ENCODE results near the gene RAB8A.

RAB8A gene

DNA sequence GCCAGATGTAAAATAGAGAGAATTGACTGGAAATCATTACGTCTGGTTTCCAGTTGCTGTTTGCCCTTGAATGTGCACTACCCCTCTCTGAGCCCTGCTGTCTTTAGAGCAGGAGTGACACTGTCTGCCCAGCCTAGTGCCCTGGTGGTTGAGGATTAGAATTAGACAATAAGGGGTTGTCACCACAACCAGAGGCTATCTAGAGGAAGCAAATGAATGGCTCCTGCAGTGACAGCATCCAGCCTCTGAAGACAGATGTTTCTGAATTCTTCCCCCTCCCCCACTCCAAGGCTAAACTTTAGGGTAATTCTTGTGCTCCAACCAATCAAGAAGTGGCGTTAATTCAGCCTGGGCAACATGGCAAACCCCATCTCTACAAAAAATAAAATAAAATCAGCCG, 2.0 kb downstream of the RAB8A start:
- no peak for DNase-seq

DNA sequence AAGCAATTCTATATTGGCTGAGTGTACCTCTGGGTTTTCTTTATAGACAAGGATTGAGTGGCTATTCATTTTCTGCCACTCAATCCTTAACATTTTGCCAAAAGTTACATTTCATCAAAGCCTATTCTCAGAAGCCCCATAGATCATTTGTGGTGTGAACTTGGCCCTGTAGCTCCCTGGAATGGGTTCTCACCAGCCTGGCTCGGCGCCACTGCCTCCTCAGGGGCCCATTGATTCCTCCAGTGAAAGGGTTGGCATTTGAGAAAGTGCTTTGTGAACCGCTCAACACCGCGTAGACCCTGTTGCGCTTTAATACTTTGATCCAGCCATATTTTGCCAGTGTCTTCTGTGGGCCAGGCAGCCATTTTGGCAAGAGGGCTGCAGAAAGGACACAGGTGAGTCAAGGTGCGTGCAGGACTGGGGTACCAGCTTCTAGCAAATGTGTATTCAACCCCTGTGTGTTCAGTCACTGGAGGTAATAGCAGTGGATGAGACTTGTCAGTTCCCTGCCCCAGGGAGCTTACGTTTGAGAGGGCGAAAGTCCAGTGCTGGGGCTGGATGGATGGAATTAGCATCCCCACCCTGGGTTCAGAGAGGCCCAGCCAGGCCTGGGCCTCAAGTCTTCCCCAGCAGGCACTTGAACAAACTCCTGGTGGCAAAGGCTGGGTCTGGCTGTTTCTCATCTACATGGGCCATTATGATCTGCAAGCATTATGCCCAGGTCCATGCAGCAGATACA, 3.8 kb downstream of the RAB8A start:
- DNase-seq: no peak

DNA sequence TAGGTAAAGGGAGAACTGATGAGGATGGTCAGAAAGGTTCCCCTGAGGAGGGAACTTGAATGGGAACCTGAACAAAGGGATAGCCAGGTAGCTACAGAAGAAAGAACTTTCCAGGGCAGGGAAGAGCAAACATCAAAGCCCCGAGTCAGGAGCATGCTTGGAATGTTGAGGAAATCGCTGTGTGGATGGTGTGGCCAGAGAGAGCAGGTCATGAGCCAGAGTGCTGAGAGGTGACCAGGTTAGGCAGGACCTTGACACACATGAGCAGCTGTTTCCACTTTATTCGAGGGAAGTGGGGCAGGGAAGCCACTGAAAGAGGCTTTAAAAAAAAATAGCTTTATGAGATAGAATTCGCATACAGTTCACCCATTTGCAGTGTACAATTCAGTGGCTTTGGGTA, 4.4 kb downstream of the RAB8A start:
- no peak for DNase-seq

GRCh38 chr19:16117594-16118033, 5.9 kb downstream of the RAB8A start:
- no peak for DNase-seq

DNA sequence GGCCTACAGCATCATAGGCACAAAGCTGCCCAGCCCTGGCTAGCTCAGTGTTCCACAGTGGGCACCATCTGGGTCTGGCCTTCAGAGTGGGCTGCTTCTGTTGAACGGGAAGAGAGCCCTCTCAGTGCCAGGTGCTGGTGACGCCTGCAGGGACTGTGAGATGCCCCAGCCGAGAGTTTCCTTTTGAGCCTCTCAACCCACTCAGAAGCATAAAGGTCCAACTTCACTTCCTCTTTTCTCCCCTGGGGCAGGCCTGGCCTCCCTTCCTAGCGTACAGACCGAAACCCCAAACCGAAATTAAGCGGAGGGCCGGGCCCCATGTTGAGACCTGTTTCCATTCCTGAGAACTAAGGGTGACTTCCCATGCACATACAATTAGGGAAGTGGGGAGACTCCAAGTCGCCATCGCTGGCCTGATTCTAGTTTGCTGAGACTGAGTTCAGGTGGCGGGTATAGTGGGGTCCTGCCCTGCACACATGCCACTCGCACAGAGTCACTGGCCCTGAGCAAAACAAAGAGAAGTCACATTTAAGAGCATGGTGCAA, 6.9 kb downstream of the RAB8A start:
- DNase-seq: peak; percentile 77

DNA sequence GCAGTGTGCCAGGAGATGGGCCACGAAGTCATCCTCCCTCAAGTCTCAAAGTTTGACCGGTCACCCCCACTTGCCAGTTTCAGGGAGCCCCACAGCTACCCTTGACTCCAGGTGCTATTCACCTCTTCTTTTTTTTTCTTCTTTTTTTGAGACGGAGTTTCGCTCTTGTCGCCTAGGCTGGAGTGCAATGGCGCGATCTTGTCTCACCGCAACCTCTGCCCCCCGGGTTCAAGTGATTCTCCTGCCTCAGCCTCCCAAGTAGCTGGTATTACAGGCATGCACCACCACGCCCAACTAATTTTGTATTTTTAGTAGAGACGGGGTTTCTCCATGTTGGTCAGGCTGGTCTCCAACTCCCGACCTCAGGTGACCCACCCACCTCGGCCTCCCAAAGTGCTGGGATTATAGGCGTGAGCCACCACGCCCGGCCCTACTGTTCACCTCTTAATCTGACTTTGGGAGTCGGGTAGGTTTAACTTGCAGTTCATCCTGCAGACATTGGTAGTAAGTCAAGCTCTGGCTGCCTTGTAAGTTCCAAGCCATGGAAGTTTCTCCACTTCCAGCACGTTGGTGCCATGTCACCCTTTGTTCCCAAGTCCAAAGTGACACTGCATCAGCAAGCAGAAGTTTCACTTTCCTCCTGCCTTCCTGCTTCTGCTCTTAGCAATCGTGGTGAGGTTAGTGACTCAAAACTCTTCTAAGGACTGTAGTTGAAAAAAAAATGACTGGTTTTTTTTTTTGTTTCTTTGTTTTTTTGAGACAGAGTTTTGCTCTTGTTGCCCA, 7.6 kb downstream of the RAB8A start:
- DNase-seq: peak; percentile 68

GRCh38 chr19:16121141-16121540, 9.5 kb downstream of the RAB8A start:
- DNase-seq: no peak

DNA sequence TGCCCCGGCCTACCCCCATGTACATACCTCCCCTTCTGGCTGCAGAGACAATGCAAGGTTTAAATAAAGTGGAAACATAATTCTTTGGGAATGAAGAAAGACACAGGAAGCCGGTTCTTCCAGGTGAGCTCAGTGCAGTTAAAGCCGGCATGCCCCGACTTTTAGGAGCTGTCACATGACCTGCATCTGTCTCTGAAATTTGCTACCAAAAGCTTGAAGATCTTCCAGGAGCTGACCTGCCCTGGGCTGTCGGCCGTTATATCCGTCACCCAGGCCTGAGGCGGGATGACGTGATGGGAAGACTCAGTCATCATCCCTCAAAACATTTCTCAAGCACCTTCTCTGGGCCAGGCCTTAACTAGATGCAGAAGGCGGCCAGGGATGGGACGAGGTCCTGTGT, 10.3 kb downstream of the RAB8A start:
- no peak for DNase-seq

DNA sequence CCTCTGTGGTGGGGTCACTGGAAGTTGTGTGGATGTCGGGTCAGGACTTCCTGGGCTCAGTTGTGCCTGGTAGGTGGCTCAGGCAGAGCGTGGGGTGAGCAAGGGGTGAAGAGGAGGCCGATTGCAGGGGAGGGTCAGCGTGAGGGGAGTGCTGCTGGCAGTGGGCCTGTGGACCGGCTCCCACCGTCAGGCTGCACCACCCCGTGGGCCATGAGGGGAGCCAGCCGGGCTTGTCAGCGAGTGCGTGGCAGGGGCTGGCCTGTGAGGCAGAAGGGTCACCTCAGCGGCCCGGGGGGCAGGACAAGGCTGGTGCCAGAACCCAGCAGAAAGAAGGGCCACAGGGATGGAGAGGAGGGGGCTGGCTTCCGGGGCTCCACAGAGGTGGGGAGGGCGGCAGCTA, 13.3 kb downstream of the RAB8A start:
- no peak for DNase-seq

GRCh38 chr19:16125737-16126495, 14.2 kb downstream of the RAB8A start:
- DNase-seq: no peak

DNA sequence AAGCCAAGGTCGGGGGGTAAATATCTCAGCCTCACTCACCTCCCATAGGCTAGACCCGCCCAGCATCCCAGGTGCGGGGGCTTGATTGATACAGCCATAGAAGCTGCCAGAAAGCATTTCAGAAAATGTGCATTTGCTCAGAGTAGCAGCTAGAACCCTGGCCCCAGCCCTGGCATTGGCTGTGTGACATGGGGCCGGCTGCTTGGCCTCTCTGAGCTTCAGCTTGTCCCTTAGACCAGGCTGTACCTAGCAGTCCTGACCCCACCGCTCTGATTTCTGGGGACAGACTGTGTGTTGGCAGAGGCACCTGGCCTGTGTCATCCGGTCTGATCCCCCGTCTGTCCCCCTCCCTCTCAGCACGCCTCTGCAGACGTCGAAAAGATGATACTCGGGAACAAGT, 15.4 kb downstream of the RAB8A start:
- DNase-seq: no peak

DNA sequence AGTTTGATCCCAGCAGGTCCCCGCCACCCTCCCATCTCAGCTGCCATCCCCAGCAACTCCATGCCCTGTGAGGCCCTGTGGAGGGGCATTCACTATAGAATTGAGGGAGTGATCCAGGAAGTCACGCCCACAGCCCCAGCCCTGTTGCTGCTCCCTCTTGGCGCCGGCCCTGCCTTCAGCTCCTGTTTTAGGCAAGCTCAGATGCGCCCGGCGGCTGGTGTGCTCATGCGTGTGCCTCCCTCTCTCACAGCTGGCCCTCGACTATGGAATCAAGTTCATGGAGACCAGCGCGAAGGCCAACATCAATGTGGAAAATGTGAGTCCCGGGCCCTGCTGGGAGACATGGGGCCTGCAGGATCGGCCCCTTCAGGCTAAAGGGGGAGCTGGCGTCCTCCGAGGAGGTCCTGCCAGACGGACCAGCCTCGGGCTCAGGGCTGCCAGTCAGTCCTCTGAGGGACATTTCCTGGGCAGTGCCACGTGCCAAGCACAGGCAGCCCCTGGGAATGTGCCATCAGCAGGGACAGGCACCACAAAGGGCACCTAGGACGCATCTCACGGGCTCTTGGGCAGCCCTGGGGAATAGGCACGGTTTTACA, 16.2 kb downstream of the RAB8A start:
- DNase-seq: no peak

GRCh38 chr19:16131648-16132047, 20.0 kb downstream of the RAB8A start:
- no peak for DNase-seq

DNA sequence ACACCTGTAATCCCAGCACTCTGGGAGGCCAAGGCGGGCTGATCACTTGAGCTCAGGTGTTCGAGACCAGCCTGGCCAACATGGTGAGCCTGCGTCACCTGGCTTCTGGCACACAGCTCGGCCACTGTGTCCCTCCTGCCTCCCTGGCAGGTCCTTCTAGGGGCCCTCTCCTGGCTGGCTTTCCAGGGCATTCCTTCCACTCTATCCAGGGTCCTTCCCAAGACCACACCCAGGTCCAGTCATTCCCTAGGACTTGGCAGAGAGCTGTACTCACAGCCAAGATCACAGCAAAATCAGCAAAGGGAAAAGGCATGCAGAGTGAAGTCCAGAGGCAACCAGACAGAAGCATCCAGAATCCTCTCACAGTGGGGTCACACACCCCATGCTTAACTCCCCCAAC, 22.1 kb downstream of the RAB8A start:
- DNase-seq: no peak

DNA sequence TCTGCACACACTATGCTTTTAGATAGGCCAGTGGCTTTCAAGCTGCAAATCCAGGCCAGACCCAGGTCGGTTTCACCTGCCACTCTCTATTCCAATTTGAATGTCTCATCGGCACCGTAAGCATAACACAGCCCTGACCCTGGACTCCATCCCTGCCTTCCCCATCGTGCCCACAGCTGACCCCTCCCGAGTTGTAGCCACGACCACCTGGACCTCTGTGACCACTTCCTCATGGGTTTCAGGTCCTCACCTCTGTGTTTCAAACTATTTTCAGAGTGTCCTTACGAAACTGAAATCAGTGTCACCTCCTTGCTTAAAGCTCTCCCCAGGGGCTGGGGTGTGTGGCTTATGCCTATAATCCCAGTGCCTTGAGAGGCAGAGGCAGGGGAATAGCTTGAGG, 22.8 kb downstream of the RAB8A start:
- no peak for DNase-seq

GRCh38 chr19:16135430-16136127, 23.9 kb downstream of the RAB8A start:
- no peak for DNase-seq

GRCh38 chr19:16136185-16136999, 24.7 kb downstream of the RAB8A start:
- DNase-seq: no peak

- DNase-seq: no peak
Observed at GRCh38 chr19:16139752-16140151, 28.1 kb downstream of the RAB8A start.

GRCh38 chr19:16141043-16141442, 29.4 kb downstream of the RAB8A start:
- no peak for DNase-seq

DNA sequence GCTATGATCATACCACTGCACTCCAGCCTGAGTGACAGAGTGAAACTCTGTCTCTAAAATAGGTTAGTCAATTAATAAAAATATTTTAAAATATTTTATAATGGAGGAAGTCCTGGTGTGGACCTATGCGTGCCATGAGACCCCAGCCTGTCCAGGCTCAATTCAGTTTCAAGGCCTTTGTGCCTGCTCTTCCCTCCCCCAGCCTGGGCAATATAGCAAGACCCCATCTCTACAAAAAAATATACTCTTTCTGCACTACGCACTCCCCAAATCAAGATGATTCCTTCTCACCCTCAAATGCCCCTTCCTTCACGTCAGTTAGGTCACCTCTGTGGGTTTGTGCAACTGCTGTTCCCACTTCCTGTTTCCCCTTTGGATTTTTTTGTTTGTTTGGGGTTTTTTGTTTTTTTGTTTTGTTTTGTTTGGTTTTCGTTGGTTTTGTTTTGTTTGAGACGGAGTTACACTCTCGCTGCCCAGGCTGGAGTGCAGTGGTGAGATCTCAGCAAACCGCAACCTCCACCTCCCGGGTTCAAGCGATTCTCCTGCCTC, 30.4 kb downstream of the RAB8A start:
- DNase-seq: no peak

All from activated CD8-positive, alpha-beta memory T cell treated with anti-CD3 and anti-CD28 coated beads, Interleukin-2, amount 50 U/mL, for 48 hours (primary cell).